Stomach smooth muscle (tissue), 2 donors: Measurements from ENCODE around the gene TMPRSS11E.

Source experiments
- H3K27ac ChIP-seq: one replicate; pipeline ENCODE4 v1.7.0; 2013; ENCODE audit warnings: mild to moderate bottlenecking, low read length, inconsistent platforms
- H3K27me3 ChIP-seq, 2 donors: one replicate each; pipeline ENCODE4 v1.7.0; 2013; ENCODE audit warnings: low read length in 2 of 2; ENCODE audit not compliant: insufficient read depth in 2 of 2, control insufficient read depth in 1 of 2
- H3K36me3 ChIP-seq, 2 donors: one replicate each; pipeline ENCODE4 v1.7.0; 2013; ENCODE audit warnings: low read length in 2 of 2; ENCODE audit not compliant: control insufficient read depth in 2 of 2, insufficient read depth in 2 of 2
- H3K4me1 ChIP-seq: one replicate; pipeline ENCODE4 v1.7.0; 2013; ENCODE audit warnings: low read length; ENCODE audit not compliant: control insufficient read depth, insufficient read depth
- H3K4me3 ChIP-seq, 2 donors: one replicate each; pipeline ENCODE4 v1.7.0; 2013; ENCODE audit warnings: low read length in 2 of 2
- H3K9ac ChIP-seq, 2 donors: one replicate each; pipeline ENCODE4 v1.7.0; 2013; ENCODE audit warnings: low read length in 2 of 2, mild to moderate bottlenecking in 1 of 2
- H3K9me3 ChIP-seq, 2 donors: one replicate each; pipeline ENCODE4 v1.7.0; 2013; ENCODE audit warnings: low read length in 2 of 2; ENCODE audit not compliant: control insufficient read depth in 2 of 2
- donor health status: healthy.
- donor health status: Pancreatic carcinoma.

Gene TMPRSS11E

DNA sequence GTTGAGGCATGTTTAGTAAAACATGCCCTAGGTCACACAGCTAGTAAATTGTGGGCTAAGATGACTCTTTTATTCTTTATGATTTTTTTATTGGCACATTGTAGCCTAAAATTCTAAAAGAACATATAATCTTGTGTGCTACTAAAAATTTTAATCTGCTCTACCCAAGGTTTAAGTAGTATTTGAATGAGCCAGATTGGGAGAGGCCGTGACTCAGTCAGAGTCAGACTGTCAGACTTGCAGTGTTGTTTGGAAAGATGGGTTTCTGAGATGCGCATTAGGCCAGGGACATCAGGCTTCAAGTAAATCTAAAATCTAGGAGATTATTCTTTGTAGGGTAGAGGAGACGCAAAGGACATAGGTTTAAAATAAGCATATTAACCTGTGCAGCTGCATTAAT is 30.7 kb upstream of the TMPRSS11E start:
- no peaks in the 10 kb centered on the region for H3K4me1 ChIP-seq
- H3K9me3 ChIP-seq, result no peaks in the 10 kb centered on the region
- H3K27ac ChIP-seq, result no peak overlapping the region
- no peak overlapping the region for H3K9ac ChIP-seq
- no peak overlapping the region for H3K4me3 ChIP-seq
- H3K36me3 ChIP-seq, result no peaks in the 10 kb centered on the region
- no peaks in the 10 kb centered on the region for H3K27me3 ChIP-seq

DNA sequence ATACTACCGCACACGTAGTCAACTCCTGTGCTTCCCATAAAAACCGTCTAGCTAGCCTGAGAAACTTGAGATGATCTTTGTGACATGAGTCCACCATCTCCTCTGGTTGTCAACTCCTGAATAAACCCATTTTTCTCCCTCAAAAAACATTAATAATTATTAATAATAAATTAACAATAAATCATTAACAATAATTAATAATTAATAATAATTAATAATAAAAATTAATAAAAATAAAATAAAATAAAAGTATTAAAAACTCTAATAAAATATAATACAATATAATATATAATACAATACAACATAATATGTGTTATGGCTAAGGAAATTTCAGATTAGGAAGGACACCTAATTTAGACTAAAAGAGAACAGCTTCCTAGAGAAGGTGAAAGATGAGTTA is 20.7 kb upstream of the TMPRSS11E start:
- Histone ChIP-seq H3K9ac (no peak overlapping the region), H3K4me3 (no peak overlapping the region), H3K36me3 (no peaks in the 10 kb centered on the region), H3K9me3 (no peaks in the 10 kb centered on the region), H3K27me3 (no peaks in the 10 kb centered on the region), H3K27ac (no peak overlapping the region), H3K4me1 (no peaks in the 10 kb centered on the region)

DNA sequence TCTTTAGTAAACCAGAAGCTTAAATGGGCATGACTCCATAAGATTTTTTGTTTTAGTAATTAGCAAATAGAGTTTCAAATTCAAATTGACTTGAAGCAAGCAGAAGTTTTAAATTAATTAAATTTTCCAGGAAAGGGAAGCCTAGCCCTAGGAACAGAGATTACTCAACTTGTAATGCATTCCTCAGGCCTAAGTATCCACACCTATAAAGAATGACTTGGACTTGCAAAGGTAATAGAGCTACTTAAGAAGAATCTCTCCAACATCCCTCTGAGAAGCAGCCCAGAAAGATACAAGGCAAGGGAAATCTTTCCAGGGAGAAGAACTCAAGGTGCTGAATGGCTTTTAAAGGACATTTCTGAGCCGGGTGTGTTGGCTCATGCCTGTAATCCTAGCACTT is 16.9 kb upstream of the TMPRSS11E start:
- no peak overlapping the region for H3K4me3 ChIP-seq
- no peak overlapping the region for H3K9ac ChIP-seq
- no peaks in the 10 kb centered on the region for H3K9me3 ChIP-seq
- no peaks in the 10 kb centered on the region for H3K27me3 ChIP-seq
- no peak overlapping the region for H3K27ac ChIP-seq
- no peaks in the 10 kb centered on the region for H3K4me1 ChIP-seq
- no peaks in the 10 kb centered on the region for H3K36me3 ChIP-seq

DNA sequence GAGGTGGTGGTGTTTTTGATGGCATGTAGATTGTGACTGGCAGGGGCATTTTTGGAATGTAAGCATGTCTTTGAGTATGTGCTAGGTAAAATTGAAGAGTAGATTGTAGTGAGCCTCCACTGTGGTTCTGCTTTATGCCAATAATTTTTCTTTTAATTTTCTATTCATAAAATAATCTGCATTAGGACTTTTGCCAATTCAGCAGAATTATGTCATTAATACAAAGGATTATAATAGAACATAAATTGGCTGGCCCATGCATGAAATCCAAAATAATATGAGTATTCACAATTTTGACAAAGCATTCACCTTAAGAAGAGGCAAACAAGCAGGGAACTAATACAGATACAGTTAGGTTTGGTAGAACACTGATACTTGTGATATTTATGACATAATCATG is 14.9 kb upstream of the TMPRSS11E start:
- Histone ChIP-seq H3K4me1 (no peaks in the 10 kb centered on the region), H3K4me3 (no peak overlapping the region), H3K27ac (no peak overlapping the region), H3K36me3 (no peaks in the 10 kb centered on the region), H3K27me3 (no peaks in the 10 kb centered on the region), H3K9ac (no peak overlapping the region), H3K9me3 (no peaks in the 10 kb centered on the region)

DNA sequence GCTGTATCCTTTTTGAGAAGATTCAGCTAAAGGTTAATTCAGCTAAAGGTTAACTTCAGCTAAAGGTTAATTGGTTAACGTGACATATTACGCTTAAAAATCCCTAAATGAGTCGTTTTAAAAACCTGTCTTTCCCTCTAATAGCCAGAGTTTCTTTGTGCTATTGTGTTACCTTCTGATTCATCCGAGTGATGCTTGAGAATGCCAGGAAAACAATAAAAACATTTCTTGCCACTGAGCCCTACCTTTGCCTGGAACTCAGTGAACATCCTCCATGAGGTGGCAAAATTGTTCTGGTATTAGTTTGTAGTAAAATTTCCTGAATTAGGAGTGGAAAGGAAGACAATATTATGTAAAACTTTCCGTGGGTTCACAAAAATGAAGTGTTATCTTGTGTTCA is 13.7 kb upstream of the TMPRSS11E start:
- Histone ChIP-seq H3K27ac (no peak overlapping the region), H3K9ac (no peak overlapping the region), H3K4me3 (no peak overlapping the region), H3K9me3 (no peaks in the 10 kb centered on the region), H3K36me3 (no peaks in the 10 kb centered on the region), H3K4me1 (no peaks in the 10 kb centered on the region), H3K27me3 (no peaks in the 10 kb centered on the region)

DNA sequence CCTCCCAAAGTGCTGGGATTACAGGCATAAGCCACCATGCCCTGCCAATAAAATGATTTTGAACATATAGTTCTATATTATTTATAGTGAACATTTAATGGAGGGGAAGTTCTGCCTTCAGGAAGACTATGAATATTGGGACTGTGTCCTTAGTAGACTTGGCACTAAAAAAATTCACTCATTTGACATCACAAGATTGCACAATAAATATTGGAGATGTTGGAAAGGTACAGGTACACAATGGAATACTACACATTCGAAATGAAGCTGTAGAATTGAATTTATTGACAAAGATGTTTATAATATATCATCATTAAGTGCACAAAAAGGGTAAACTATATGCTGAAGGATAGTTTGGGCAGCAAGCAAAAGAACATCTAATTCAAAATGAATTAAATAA is 13.0 kb upstream of the TMPRSS11E start:
- H3K27ac ChIP-seq, result no peak overlapping the region

DNA sequence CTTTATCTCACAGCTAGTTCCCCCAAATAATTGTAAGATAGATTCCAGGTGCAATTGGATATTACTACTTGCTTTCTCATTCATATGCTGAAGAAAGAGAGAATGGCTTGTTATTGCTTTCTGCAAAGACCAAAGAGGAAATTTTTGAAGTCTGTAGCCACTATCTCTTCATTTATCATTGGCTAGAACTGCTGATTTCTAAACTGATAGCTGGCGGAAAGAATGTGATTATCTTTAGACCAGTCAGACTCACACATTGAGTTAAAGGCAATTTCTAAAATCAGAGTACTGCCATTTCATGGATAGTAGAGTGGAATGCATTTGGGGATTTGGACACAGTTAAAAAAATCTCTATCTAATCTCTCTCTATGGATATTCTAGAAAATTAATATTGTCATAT is 12.4 kb upstream of the TMPRSS11E start:
- H3K9me3 ChIP-seq, result no peaks in the 10 kb centered on the region
- no peak overlapping the region for H3K27ac ChIP-seq
- no peak overlapping the region for H3K4me3 ChIP-seq
- no peak overlapping the region for H3K9ac ChIP-seq
- no peaks in the 10 kb centered on the region for H3K27me3 ChIP-seq
- no peaks in the 10 kb centered on the region for H3K4me1 ChIP-seq
- H3K36me3 ChIP-seq, result no peaks in the 10 kb centered on the region

More for the DNA sequence above, 13.0 kb upstream of the TMPRSS11E start:
- no peaks in the 10 kb centered on the region for H3K4me1 ChIP-seq
- H3K27me3 ChIP-seq, result no peaks in the 10 kb centered on the region
- H3K36me3 ChIP-seq, result no peaks in the 10 kb centered on the region
- no peaks in the 10 kb centered on the region for H3K9me3 ChIP-seq
- H3K4me3 ChIP-seq, result no peak overlapping the region
- H3K9ac ChIP-seq, result no peak overlapping the region

DNA sequence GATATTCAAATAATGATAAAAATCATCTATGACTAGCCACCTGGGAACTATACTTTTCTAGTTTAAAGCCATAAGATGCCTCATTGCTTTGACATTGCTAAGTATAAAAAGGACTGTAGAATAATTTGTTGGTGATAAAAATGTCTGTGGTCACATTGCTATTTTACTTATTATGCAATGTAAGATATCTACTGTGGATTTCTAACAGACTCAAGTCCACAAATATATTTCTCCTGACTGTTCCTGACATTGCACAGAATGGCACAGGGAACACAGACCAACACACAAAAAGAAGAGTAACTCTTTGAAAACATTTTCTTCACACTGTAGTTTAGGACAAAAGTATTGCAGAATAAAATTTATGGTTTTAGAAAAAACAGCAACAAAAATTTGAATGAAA is 2.2 kb upstream of the TMPRSS11E start:
- no peaks in the 10 kb centered on the region for H3K9me3 ChIP-seq
- H3K27me3 ChIP-seq, result no peaks in the 10 kb centered on the region

DNA sequence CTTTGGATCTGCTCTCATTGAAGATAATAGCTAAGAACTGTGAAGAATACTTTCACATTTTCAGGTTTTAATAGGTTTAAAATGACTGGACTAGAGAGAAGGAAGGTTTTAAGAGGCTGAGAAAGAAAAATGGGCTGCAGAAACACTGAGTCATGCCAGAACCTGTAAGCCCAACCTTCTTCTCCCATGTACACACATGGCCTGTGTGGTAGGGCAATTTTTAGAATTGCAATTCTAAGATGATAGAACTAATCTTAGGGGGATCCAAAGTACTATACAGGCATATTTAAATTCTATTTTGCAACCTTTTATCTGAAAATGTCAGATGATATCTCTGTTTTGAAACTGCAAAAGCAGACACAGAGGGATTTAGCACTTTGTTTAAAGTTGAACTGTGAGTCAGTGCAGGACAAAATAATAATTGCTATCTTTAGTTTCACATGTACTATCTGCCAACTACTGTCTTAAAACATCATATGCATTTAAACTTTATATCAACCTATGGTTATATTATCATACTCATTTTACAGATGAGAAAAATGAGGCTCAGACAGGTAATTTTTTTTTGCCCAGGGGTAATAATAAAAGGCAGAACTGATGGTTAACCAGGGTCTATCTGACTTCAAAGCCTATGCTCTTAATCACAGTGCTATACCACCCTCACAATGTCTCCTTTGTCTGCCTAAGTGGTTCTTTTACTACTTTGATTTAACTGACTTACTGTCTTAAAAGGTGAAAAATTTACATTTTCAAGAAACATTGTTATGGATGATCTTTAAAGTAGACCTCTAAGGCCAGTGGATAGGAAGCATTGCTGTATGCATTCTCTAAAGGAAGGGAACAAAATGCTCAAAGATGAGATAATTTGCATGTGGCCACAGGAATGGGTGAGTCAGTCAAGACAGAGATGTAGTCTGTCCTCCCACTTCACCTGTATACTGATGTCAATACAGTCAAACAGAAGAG is 4.3 kb downstream of the TMPRSS11E start:
- Histone ChIP-seq H3K27ac (no peak overlapping the region), H3K27me3 (no peaks in the 10 kb centered on the region), H3K36me3 (no peaks in the 10 kb centered on the region), H3K4me3 (no peak overlapping the region), H3K9ac (no peak overlapping the region), H3K9me3 (no peaks in the 10 kb centered on the region), H3K4me1 (no peaks in the 10 kb centered on the region)

More for the DNA sequence above, 2.2 kb upstream of the TMPRSS11E start:
- Histone ChIP-seq H3K4me1 (no peaks in the 10 kb centered on the region), H3K9ac (no peak overlapping the region), H3K36me3 (no peaks in the 10 kb centered on the region), H3K4me3 (no peak overlapping the region), H3K27ac (no peak overlapping the region)

DNA sequence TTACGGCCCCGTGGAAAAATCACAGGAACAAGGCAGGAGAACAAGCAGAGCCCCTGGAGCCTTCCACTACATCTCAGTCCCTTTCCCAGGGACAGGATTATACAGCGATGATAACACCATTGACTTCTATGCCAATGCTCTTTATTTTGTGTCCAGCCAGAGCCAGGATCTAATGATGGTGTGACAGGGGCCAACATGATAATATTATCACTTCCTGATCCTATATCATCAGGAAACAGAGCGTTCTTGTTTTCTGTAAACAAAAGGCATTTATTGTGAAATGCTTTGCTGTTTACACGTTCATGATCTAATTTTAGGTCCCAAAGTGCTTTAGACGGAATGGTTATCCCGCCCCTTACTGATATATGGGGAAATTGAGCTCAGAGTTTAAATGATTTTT is 12.8 kb downstream of the TMPRSS11E start:
- no peaks in the 10 kb centered on the region for H3K4me1 ChIP-seq
- H3K27ac ChIP-seq, result no peak overlapping the region
- no peak overlapping the region for H3K9ac ChIP-seq
- no peaks in the 10 kb centered on the region for H3K36me3 ChIP-seq
- no peaks in the 10 kb centered on the region for H3K27me3 ChIP-seq
- no peak overlapping the region for H3K4me3 ChIP-seq
- no peaks in the 10 kb centered on the region for H3K9me3 ChIP-seq

DNA sequence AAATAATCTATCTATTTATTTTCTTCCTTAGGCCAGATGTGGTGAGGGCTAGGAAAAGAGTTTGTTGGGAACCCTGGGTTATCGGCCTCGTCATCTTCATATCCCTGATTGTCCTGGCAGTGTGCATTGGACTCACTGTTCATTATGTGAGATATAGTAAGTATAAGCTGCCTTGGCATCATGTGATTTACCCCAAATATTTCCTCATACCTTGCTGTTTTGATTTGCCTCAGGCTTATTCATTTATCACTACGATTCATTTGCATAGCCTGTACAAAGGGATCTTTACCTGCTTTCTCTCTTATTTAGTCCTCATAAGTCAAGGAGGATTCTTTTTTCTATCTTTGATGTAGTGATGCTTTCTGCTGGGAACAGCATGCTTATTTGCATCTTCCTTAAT is 14.5 kb downstream of the TMPRSS11E start:
- Histone ChIP-seq H3K9ac (no peak overlapping the region), H3K4me3 (no peak overlapping the region), H3K36me3 (no peaks in the 10 kb centered on the region), H3K4me1 (no peaks in the 10 kb centered on the region), H3K9me3 (no peaks in the 10 kb centered on the region), H3K27ac (no peak overlapping the region), H3K27me3 (no peaks in the 10 kb centered on the region)
